Pancreas (tissue), 10 donors: ENCODE results near the gene OGDH. TPM values are rescaled to one million over a fixed set of nuclear protein-coding genes. Genes with fewer than 3 reads are reported as not detected.
A peak's percentile ranks its signal among the peaks of the same experiment; 100 is the strongest.

Source experiments
- ATAC-seq, 4 donors: fragments of 200-7000 bp; cut with Tn5 transposase; one replicate each; pipeline versions ENCODE4 v1.8.0 to v1.9.1; 2020; ENCODE audit warnings: mild to moderate bottlenecking in 4 of 4, moderate library complexity in 4 of 4
- DNase-seq, 6 donors: peaks; one replicate each; pipeline ENCODE4 v3.0.0-alpha.2; 2020
- FAIRE-seq: peaks from 2 replicates; lab custom pipeline; 2012; peaks lifted over from hg19 to GRCh38; lab: Jason Lieb, UNC
- H3K27ac ChIP-seq, 4 donors: fragments of 200-600 bp; sonication (generic); 1 replicate in 3 of 4; 2 replicates in 1 of 4; pipeline versions ENCODE4 v1.5.0 to v1.8.0; 2020
- H3K27me3 ChIP-seq, 4 donors: fragments of 200-600 bp; one replicate each; pipeline ENCODE4 v1.8.0; 2021
- H3K36me3 ChIP-seq, 3 donors: fragments of 200-600 bp; sonication (generic) in 1 of 3; one replicate each; pipeline versions ENCODE4 v1.5.0 to v1.8.0; 2020 to 2021
- H3K4me1 ChIP-seq, 3 donors: fragments of 200-600 bp; one replicate each; pipeline ENCODE4 v1.8.0; 2021
- H3K4me3 ChIP-seq, 4 donors: fragments of 200-600 bp; sonication (generic) in 2 of 4; one replicate each; pipeline versions ENCODE4 v1.5.0 to v1.8.0; 2020 to 2021
- H3K9me3 ChIP-seq, 4 donors: fragments of 200-600 bp; one replicate each; pipeline ENCODE4 v1.8.0; 2021
- WGBS, 2 donors: extraction: QIAGEN DNeasy Blood & Tissue Kit; methylation state at CpG; one replicate each; pipeline ENCODE4 v1.1.7; 2013; 5-methylcytosine and 5-hydroxymethylcytosine counted together
- intact Hi-C, 3 donors: fragments of 100-400 bp; cut with DNase I; formaldehyde crosslinking; loops; one replicate each; pipeline versions ENCODE4 v1.11.1 to v1.14.2; 2022
- polyA plus RNA-seq, 2 donors: library from polyadenylated mRNA; stranded (reverse); fragments of 200-250 nt; gene quantifications; one replicate each; pipeline ENCODE4 v1.2.3, GENCODE V29; 2013
- total RNA-seq, 6 donors: library from RNA; stranded (reverse); fragmentation: NEBNext Ultra II Directional in 4 of 6; extraction: Animal tissue kit (Norgen Biotek cat#: 25700) in 4 of 6; gene quantifications; one replicate each; pipeline versions ENCODE4 v1.2.1 to v1.2.4, GENCODE V29; 2021 to 2023
- TF ChIP-seq, protein P1 (sequence below), 4 donors: fragments of 200-600 bp; sonication (generic) in 3 of 4; IDR thresholded peaks; one replicate each; pipeline versions ENCODE4 v1.5.0 to v1.8.0; 2021; ENCODE audit warnings: antibody characterized with exemption in 4 of 4
- donor health status: healthy with polysubstance abuse.
- donor health status: DM: no; HTN: no; CAD: no; lungs with moderate emphysema.
- donor health status: DM: no; HTN: no; CAD: no.
- donor health status: control.
- donor health status: control.
- donor health status: Bipolar disorder and iron deficiency.
- donor health status: DM: yes; HTN: yes; CAD: no.
- donor health status: DM: no; HTN: no; CAD: no.
- donor health status: DM: no; HTN: no; CAD: no.
- donor health status: DM: yes; HTN: yes; CAD: no.

OGDH gene
- 10 to 100 TPM; 24.5 to 49.2 (median 33.7) TPM for total RNA-seq
- 10 to 100 TPM; 18.4 to 19.3 TPM for polyA plus RNA-seq

- FAIRE-seq, result no peak
- peak; percentile 98 to 99 (median 99) for DNase-seq
- H3K27me3 ChIP-seq, result no peaks in the 10 kb centered on the region
- peak; percentile 94 to 98 (median 96) for ATAC-seq
- intact Hi-C loops, result no loop called here
- H3K27ac ChIP-seq, result peak within 1 kb of the TSS; percentile 97 to 98 (median 98)
- WGBS, 2 donors, result 1% methylated on average over 52 to 93 of the region's 93 CpGs
- peaks cover 0 to 7% (median 0%) of the 10 kb centered on the region in 3 donors for H3K4me1 ChIP-seq
- H3K9me3 ChIP-seq, result no peaks in the 10 kb centered on the region
- H3K36me3 ChIP-seq, result no peaks in the 10 kb centered on the region
- H3K4me3 ChIP-seq, result peak within 1 kb of the TSS; percentile 54 to 92 (median 81)
- TF ChIP-seq, protein P1, sequence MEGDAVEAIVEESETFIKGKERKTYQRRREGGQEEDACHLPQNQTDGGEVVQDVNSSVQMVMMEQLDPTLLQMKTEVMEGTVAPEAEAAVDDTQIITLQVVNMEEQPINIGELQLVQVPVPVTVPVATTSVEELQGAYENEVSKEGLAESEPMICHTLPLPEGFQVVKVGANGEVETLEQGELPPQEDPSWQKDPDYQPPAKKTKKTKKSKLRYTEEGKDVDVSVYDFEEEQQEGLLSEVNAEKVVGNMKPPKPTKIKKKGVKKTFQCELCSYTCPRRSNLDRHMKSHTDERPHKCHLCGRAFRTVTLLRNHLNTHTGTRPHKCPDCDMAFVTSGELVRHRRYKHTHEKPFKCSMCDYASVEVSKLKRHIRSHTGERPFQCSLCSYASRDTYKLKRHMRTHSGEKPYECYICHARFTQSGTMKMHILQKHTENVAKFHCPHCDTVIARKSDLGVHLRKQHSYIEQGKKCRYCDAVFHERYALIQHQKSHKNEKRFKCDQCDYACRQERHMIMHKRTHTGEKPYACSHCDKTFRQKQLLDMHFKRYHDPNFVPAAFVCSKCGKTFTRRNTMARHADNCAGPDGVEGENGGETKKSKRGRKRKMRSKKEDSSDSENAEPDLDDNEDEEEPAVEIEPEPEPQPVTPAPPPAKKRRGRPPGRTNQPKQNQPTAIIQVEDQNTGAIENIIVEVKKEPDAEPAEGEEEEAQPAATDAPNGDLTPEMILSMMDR (IDR thresholded peaks at IDR 0.05), result no peak
Measured at GRCh38 chr7:44606341-44607140, at the start of gene OGDH. TSS of gene OGDH (plus strand) at chr7:44606627. CDS start at chr7:44624344, 17,717 bp downstream.

- 59 to 69% methylated on average over 2 of the region's 2 CpGs for WGBS, 2 donors
- TF ChIP-seq, protein P1 (IDR thresholded peaks at IDR 0.05), result no peak
- Histone ChIP-seq H3K9me3 (no peaks in the 10 kb centered on the region), H3K36me3 (no peaks in the 10 kb centered on the region), H3K4me3 (no peak overlapping the region), H3K27me3 (no peaks in the 10 kb centered on the region), H3K4me1 (no peaks in the 10 kb centered on the region), H3K27ac (no peak overlapping the region)
- intact Hi-C loops, result no loop called here
- no peak for DNase-seq
- FAIRE-seq, result no peak
- ATAC-seq, result no peak
Measured at GRCh38 chr7:44557485-44557884, 48.9 kb upstream of the OGDH start.

GRCh38 chr7:44559485-44559884 lies 46.9 kb upstream of the OGDH start:
- intact Hi-C loops, result no loop called here
- Histone ChIP-seq H3K4me1 (no peaks in the 10 kb centered on the region), H3K36me3 (no peaks in the 10 kb centered on the region), H3K27me3 (no peaks in the 10 kb centered on the region), H3K27ac (no peak overlapping the region), H3K4me3 (no peak overlapping the region), H3K9me3 (no peaks in the 10 kb centered on the region)
- DNase-seq (no peak), FAIRE-seq (no peak), ATAC-seq (no peak)
- TF ChIP-seq, protein P1 (IDR thresholded peaks at IDR 0.05), result no peak
- WGBS, 2 donors, result 75 to 94% methylated on average over 4 of the region's 4 CpGs

- Histone ChIP-seq H3K27me3 (no peaks in the 10 kb centered on the region), H3K27ac (no peak overlapping the region), H3K4me3 (no peak overlapping the region), H3K9me3 (no peaks in the 10 kb centered on the region), H3K36me3 (peaks cover 0 to 9% (median 3%) of the 10 kb centered on the region in 3 donors), H3K4me1 (no peaks in the 10 kb centered on the region)
- no peak for DNase-seq
- 75 to 83% methylated on average over 6 of the region's 6 CpGs for WGBS, 2 donors
- TF ChIP-seq, protein P1 (IDR thresholded peaks at IDR 0.05), result no peak
- no peak for ATAC-seq
- intact Hi-C loops, result loop anchor here in 1 of 3 donors (10.0 kb wide), 1 partner anchor 317 kb away; no protein-coding TSS in a partner anchor
- FAIRE-seq, result no peak
Measured at GRCh38 chr7:44561481-44561880, 44.9 kb upstream of the OGDH start.
